ENCODE measurements around the gene STMP1.

DNA sequence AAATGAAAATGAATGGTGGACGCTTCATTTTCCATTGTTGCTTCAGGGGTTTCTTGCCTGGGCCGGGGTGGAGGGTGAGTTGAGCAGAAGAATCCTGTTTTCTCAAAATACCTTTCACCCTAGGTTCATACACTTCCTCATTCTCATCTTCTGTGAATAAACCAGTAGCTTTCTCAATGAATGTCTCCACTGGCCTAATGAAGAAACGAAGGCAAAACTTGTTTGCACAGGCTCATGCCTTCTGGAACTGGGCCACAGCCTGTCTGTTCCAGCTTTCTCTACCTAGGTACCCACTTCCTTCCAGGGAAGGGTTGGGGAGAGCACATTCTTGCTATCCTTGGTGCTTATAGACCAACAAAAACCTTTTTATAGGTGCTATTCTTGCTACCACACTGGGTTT is 21.3 kb downstream of the STMP1 start:
- TF ChIP-seq CTCF (IDR thresholded peaks at IDR 0.05; ENCODE audit: low read depth, low read length, poor library complexity, severe bottlenecking) (no peak), EZH2phosphoT487 (IDR thresholded peaks at IDR 0.05; ENCODE audit: borderline replicate concordance, low read length) (no peak)

Data from DOHH2 (cell line).